Transverse colon (tissue), 4 donors: ENCODE results near the gene SLIT3. TPM values are rescaled to one million over a fixed set of nuclear protein-coding genes. Genes with fewer than 3 reads are reported as not detected.

Experiments used
- DNase-seq: peaks from one replicate; pipeline ENCODE4 v3.0.0-alpha.2; 2019
- H3K27ac ChIP-seq, 4 donors: fragments of 200-600 bp; sonication (generic); 2 replicates each; pipeline ENCODE4 v1.5.1; 2016 to 2018; ENCODE audit warnings: inconsistent platforms in 4 of 4
- H3K27me3 ChIP-seq: fragments of 200-600 bp; sonication (generic); 2 replicates; pipeline ENCODE4 v1.5.1; 2017; ENCODE audit warnings: inconsistent platforms
- H3K36me3 ChIP-seq, 4 donors: fragments of 200-600 bp; sonication (generic); 2 replicates each; pipeline ENCODE4 v1.5.1; 2017 to 2019; ENCODE audit warnings: inconsistent platforms in 4 of 4
- H3K4me1 ChIP-seq, 4 donors: fragments of 200-600 bp; sonication (generic); 2 replicates each; pipeline ENCODE4 v1.5.1; 2017 to 2020; ENCODE audit warnings: inconsistent platforms in 4 of 4
- H3K4me3 ChIP-seq, 4 donors: fragments of 200-600 bp; sonication (generic); 1 replicate in 1 of 4; 2 replicates in 3 of 4; pipeline versions ENCODE4 v1.5.1 to v1.6.1; 2017 to 2019; ENCODE audit warnings: inconsistent platforms in 4 of 4
- H3K9me3 ChIP-seq, 2 donors: fragments of 200-600 bp; sonication (generic); 2 replicates each; pipeline ENCODE4 v1.5.1; 2017 to 2019; ENCODE audit warnings: inconsistent platforms in 2 of 2
- CTCF ChIP-seq, 5 experiments: fragments of 200-600 bp in 3 of 5; fragments of 450-650 bp in 2 of 5; sonication (generic) in 3 of 5; IDR thresholded peaks; 1 replicate in 2 of 5; 2 replicates in 3 of 5; pipeline ENCODE4 v1.5.1; 2016 to 2017; ENCODE audit warnings: antibody characterized with exemption in 5 of 5, inconsistent platforms in 3 of 5, mild to moderate bottlenecking in 2 of 5, moderate library complexity in 1 of 5
- EP300 ChIP-seq: sonication (generic); formaldehyde crosslinking; IDR thresholded peaks from one replicate; pipeline ENCODE4 v1.6.1; 2017; ENCODE audit warnings: antibody characterized with exemption, low read depth
- POLR2A ChIP-seq: fragments of 450-650 bp; IDR thresholded peaks from one replicate; pipeline ENCODE4 v1.6.1; 2016; ENCODE audit warnings: antibody characterized with exemption, mild to moderate bottlenecking, moderate library complexity
- POLR2AphosphoS5 ChIP-seq, 3 donors: sonication (generic); formaldehyde crosslinking; IDR thresholded peaks; one replicate each; pipeline ENCODE4 v1.6.1; 2016; ENCODE audit warnings: antibody characterized with exemption in 3 of 3
- WGBS, 2 donors: methylation state at CpG; one replicate each; pipeline ENCODE4 v1.1.5; 2018; ENCODE audit warnings: low coverage in 1 of 2; 5-methylcytosine and 5-hydroxymethylcytosine counted together
- in situ Hi-C, 4 donors: fragments of 200-750 bp; cut with MboI; loops; one replicate each; pipeline versions ENCODE4 v1.15.0 to v1.15.1; 2017; ENCODE audit warnings: low sequenced_read_pairs in 3 of 4, low pct_ligation_motif_present in 1 of 4, low pct_unique_long_range_greater_than_20kb in 1 of 4
- intact Hi-C: fragments of 100-400 bp; cut with DNase I; formaldehyde crosslinking; loops from one replicate; pipeline ENCODE4 v1.15.1; 2023; ENCODE audit warnings: low total_unique reads
- total RNA-seq, 4 donors: library from RNA; depleted of rRNA; stranded (reverse); fragments of >200 nt; gene quantifications; one replicate each; pipeline ENCODE4 v1.1.0, GENCODE V29; 2016

Gene SLIT3
- total RNA-seq, 4 donors from 2014 or later, result 6.7 to 60.5 (median 9.6) TPM

- in situ Hi-C loops, result loop anchor here (10.0 to 25.0 kb wide), 6 partner anchors 302 to 579 kb away; partner anchors contain the start of gene SLIT3 (in 3 of the 4)
- intact Hi-C loops, result loop anchor here (10.0 kb wide), 1 partner anchor 559 kb away; no protein-coding TSS in a partner anchor
- H3K27me3 ChIP-seq, result peaks cover 11% of the 10 kb centered on the region
- DNase-seq, result no peak
- peaks cover 0 to 4% (median 0%) of the 10 kb centered on the region in 4 donors for H3K4me1 ChIP-seq
- no peak overlapping the region for H3K27ac ChIP-seq
- WGBS, 2 donors, result 81 to 85% methylated on average over 3 to 5 of the region's 5 CpGs
- no peaks in the 10 kb centered on the region for H3K9me3 ChIP-seq
- no peak overlapping the region for H3K4me3 ChIP-seq
- TF ChIP-seq EP300 (no peak), CTCF (IDR thresholded peaks at IDR 0.05) (no peak), POLR2AphosphoS5 (IDR thresholded peaks at IDR 0.05) (no peak)
- no peaks in the 10 kb centered on the region for H3K36me3 ChIP-seq
These were observed 315.5 kb downstream of the SLIT3 start for GRCh38 chr5:168985454-168985853.

- in situ Hi-C loops, result loop anchor here (10.0 to 25.0 kb wide), 6 partner anchors 303 to 581 kb away; partner anchors contain the start of gene SLIT3 (in 3 of the 4)
- intact Hi-C loops, result loop anchor here (10.0 kb wide), 1 partner anchor 561 kb away; no protein-coding TSS in a partner anchor
These were observed 316.7 kb downstream of the SLIT3 start for GRCh38 chr5:168984135-168984675.

GRCh38 chr5:168979135-168979534, 321.8 kb downstream of the SLIT3 start:
- TF ChIP-seq POLR2AphosphoS5 (IDR thresholded peaks at IDR 0.05), result peak in 1 of 3 donors; percentile 9
- no peak for TF ChIP-seq EP300
- H3K27ac ChIP-seq, result peak overlapping the region in 1 of 4 donors; percentile 11
- in situ Hi-C loops, result loop anchor here in 2 of 4 donors (25.0 kb wide), 3 partner anchors 308 to 583 kb away; partner anchors contain the start of gene SLIT3 (in 1 of the 2)
- H3K27me3 ChIP-seq, result no peaks in the 10 kb centered on the region
- peaks cover 0 to 6% (median 1%) of the 10 kb centered on the region in 4 donors for H3K4me1 ChIP-seq
- DNase-seq, result no peak
- intact Hi-C loops, result no loop called here
- H3K4me3 ChIP-seq, result no peak overlapping the region
- no peaks in the 10 kb centered on the region for H3K36me3 ChIP-seq
- H3K9me3 ChIP-seq, result no peaks in the 10 kb centered on the region
- 57 to 76% methylated on average over 1 to 5 of the region's 5 CpGs for WGBS, 2 donors

More at GRCh38 chr5:168984135-168984675, 316.7 kb downstream of the SLIT3 start:
- H3K27ac ChIP-seq, result no peak overlapping the region
- DNase-seq, result no peak
- TF ChIP-seq CTCF (IDR thresholded peaks at IDR 0.05) (no peak), POLR2AphosphoS5 (IDR thresholded peaks at IDR 0.05) (no peak), EP300 (no peak), POLR2A (no peak)
- no peaks in the 10 kb centered on the region for H3K36me3 ChIP-seq
- no peaks in the 10 kb centered on the region for H3K9me3 ChIP-seq
- 84 to 85% methylated on average over 5 of the region's 5 CpGs for WGBS, 2 donors
- H3K4me3 ChIP-seq, result no peak overlapping the region
- H3K4me1 ChIP-seq, result peaks cover 0 to 4% (median 0%) of the 10 kb centered on the region in 4 donors
- H3K27me3 ChIP-seq, result peaks cover 10% of the 10 kb centered on the region

- intact Hi-C loops, result no loop called here
- TF ChIP-seq POLR2A, result no peak
- no peak for TF ChIP-seq POLR2AphosphoS5 (IDR thresholded peaks at IDR 0.05)
- TF ChIP-seq CTCF (IDR thresholded peaks at IDR 0.05), result no peak
- no peak for TF ChIP-seq EP300
- peaks cover 0 to 6% (median 1%) of the 10 kb centered on the region in 4 donors for H3K4me1 ChIP-seq
- WGBS, 2 donors, result 71 to 80% methylated on average over 1 of the region's 1 CpG
- H3K9me3 ChIP-seq, result no peaks in the 10 kb centered on the region
- no peak overlapping the region for H3K4me3 ChIP-seq
- in situ Hi-C loops, result loop anchor here in 2 of 4 donors (25.0 kb wide), 3 partner anchors 309 to 584 kb away; partner anchors contain the start of gene SLIT3 (in 1 of the 2)
- no peaks in the 10 kb centered on the region for H3K27me3 ChIP-seq
- no peak overlapping the region for H3K27ac ChIP-seq
- no peak for DNase-seq
- no peaks in the 10 kb centered on the region for H3K36me3 ChIP-seq
These were observed 322.4 kb downstream of the SLIT3 start for GRCh38 chr5:168978500-168978899.
